Stimulated activated CD8-positive, alpha-beta memory T cell treated with anti-CD3 and anti-CD28 coated beads, Interleukin-4, amount 100 ng/mL, for 24 hours (primary cell): Measurements from ENCODE around the gene SGO2.
"Not testable (repeated sequence)": the region's sequence is repeated elsewhere in the genome, so short reads cannot be mapped to it uniquely, and the experiment has no call there.

Experiments
- DNase-seq: peaks from one replicate; pipeline ENCODE4 v3.0.0-alpha.2; 2020; ENCODE audit warnings: low read depth

Gene SGO2

GRCh38 chr2:200592406-200593075 lies 66.5 kb downstream of the SGO2 start:
- DNase-seq = no peak

- no peak for DNase-seq
Observed at GRCh38 chr2:200593905-200594304, 67.9 kb downstream of the SGO2 start.

- no peak for DNase-seq
Observed at GRCh38 chr2:200595913-200596312, 69.9 kb downstream of the SGO2 start.

- DNase-seq = no peak
Observed at GRCh38 chr2:200596774-200597570, 71.0 kb downstream of the SGO2 start.

- DNase-seq = no peak
Observed at GRCh38 chr2:200599206-200599605, 73.2 kb downstream of the SGO2 start.

GRCh38 chr2:200600549-200601225 lies 74.7 kb downstream of the SGO2 start:
- DNase-seq = no peak

- no peak for DNase-seq
Observed at GRCh38 chr2:200602584-200602983, 76.6 kb downstream of the SGO2 start.

- no peak for DNase-seq
Observed at GRCh38 chr2:200603972-200604371, 78.0 kb downstream of the SGO2 start.

GRCh38 chr2:200604571-200605255 lies 78.7 kb downstream of the SGO2 start:
- DNase-seq = no peak

- DNase-seq = no peak
Observed at GRCh38 chr2:200608341-200609027, 82.5 kb downstream of the SGO2 start.

GRCh38 chr2:200609028-200609614 lies 83.1 kb downstream of the SGO2 start:
- DNase-seq = no peak

GRCh38 chr2:200610217-200610616 lies 84.2 kb downstream of the SGO2 start:
- not testable (repeated sequence) for DNase-seq

GRCh38 chr2:200613692-200614091 lies 87.7 kb downstream of the SGO2 start:
- DNase-seq = no peak

GRCh38 chr2:200614249-200614648 lies 88.2 kb downstream of the SGO2 start:
- DNase-seq = no peak

- DNase-seq = no peak
Observed at GRCh38 chr2:200615247-200615646, 89.2 kb downstream of the SGO2 start.

- DNase-seq = no peak
Observed at GRCh38 chr2:200616193-200616592, 90.2 kb downstream of the SGO2 start.

GRCh38 chr2:200616656-200617055 lies 90.6 kb downstream of the SGO2 start:
- DNase-seq = no peak

- DNase-seq = no peak
Observed at GRCh38 chr2:200617156-200618053, 91.4 kb downstream of the SGO2 start.

GRCh38 chr2:200618054-200618419 lies 92.0 kb downstream of the SGO2 start:
- no peak for DNase-seq

- DNase-seq = no peak
Observed at GRCh38 chr2:200618590-200619021, 92.6 kb downstream of the SGO2 start.
